GM23248 (cell line): ENCODE data around the gene PREX1. TPM values are rescaled to one million over a fixed set of nuclear protein-coding genes. Genes with fewer than 3 reads are reported as not detected.

ENCODE experiments used
- DNase-seq: peaks from one replicate; pipeline ENCODE4 v3.0.0-alpha.2; 2015
- H2AFZ ChIP-seq: fragments of 200-600 bp; sonication (generic); 2 replicates; pipeline ENCODE4 v1.6.1; 2016; ENCODE audit warnings: antibody characterized with exemption
- H3F3A ChIP-seq: fragments of 200-600 bp; sonication (generic); 2 replicates; pipeline ENCODE4 v1.6.1; 2016; ENCODE audit warnings: mild to moderate bottlenecking, antibody characterized with exemption, mixed run types; ENCODE audit not compliant: insufficient read depth
- H3K27ac ChIP-seq: fragments of 200-600 bp; sonication (generic); 2 replicates; pipeline ENCODE4 v1.5.1; 2016; ENCODE audit warnings: mild to moderate bottlenecking
- H3K27me3 ChIP-seq: fragments of 200-600 bp; sonication (generic); replicated peaks from 2 replicates; pipeline ENCODE4 v1.6.1; 2016; ENCODE audit warnings: mild to moderate bottlenecking; ENCODE audit not compliant: insufficient read depth
- H3K36me3 ChIP-seq: fragments of 200-600 bp; sonication (generic); 2 replicates; pipeline ENCODE4 v1.6.1; 2016; ENCODE audit warnings: low read depth, mild to moderate bottlenecking
- H3K4me1 ChIP-seq: fragments of 200-600 bp; sonication (generic); 2 replicates; pipeline ENCODE4 v1.6.1; 2016; ENCODE audit warnings: mild to moderate bottlenecking; ENCODE audit not compliant: insufficient read depth
- H3K4me2 ChIP-seq: fragments of 200-600 bp; sonication (generic); one replicate; pipeline ENCODE4 v1.6.1; 2016; ENCODE audit warnings: mild to moderate bottlenecking; ENCODE audit not compliant: unreplicated experiment
- H3K4me3 ChIP-seq: fragments of 200-600 bp; sonication (generic); 2 replicates; pipeline ENCODE4 v1.5.1; 2016; ENCODE audit warnings: mild to moderate bottlenecking
- H3K79me2 ChIP-seq: fragments of 200-600 bp; sonication (generic); 2 replicates; pipeline ENCODE4 v1.6.1; 2016; ENCODE audit warnings: mild to moderate bottlenecking; ENCODE audit not compliant: insufficient read depth
- H3K9ac ChIP-seq: fragments of 200-600 bp; sonication (generic); 2 replicates; pipeline ENCODE4 v1.6.1; 2016; ENCODE audit warnings: mild to moderate bottlenecking
- H3K9me2 ChIP-seq: fragments of 200-600 bp; sonication (generic); 2 replicates; pipeline ENCODE4 v1.6.1; 2016; ENCODE audit warnings: mixed run types, mild to moderate bottlenecking, moderate library complexity; ENCODE audit not compliant: insufficient read depth
- H3K9me3 ChIP-seq: fragments of 200-600 bp; sonication (generic); one replicate; pipeline ENCODE4 v1.6.1; 2017; ENCODE audit warnings: low read depth
- H4K20me1 ChIP-seq: fragments of 200-600 bp; sonication (generic); 2 replicates; pipeline ENCODE4 v1.6.0; 2016; ENCODE audit not compliant: insufficient read depth
- EZH2 ChIP-seq: fragments of 200-600 bp; sonication (generic); IDR thresholded peaks from 2 replicates; pipeline ENCODE4 v1.6.1; 2018; ENCODE audit warnings: antibody characterized with exemption, mild to moderate bottlenecking; ENCODE audit not compliant: insufficient read depth, poor library complexity, severe bottlenecking
- EZH2phosphoT487 ChIP-seq: fragments of 200-600 bp; sonication (generic); IDR thresholded peaks from 2 replicates; pipeline ENCODE4 v1.6.1; 2018; ENCODE audit warnings: antibody characterized with exemption, moderate library complexity, mild to moderate bottlenecking, low read depth; ENCODE audit not compliant: insufficient read depth
- WGBS, 2 experiments: methylation state at CpG; one replicate each; pipeline ENCODE4 v1.1.6; 2015 to 2017; ENCODE audit warnings: low lambda C conversion rate in 2 of 2, low coverage in 1 of 2; ENCODE audit errors: missing lambda C conversion rate in 2 of 2; 5-methylcytosine and 5-hydroxymethylcytosine counted together
- in situ Hi-C: fragments of 300-500 bp; cut with MboI; formaldehyde crosslinking; loops from 2 replicates; pipeline ENCODE4 v1.15.0; 2020
- polyA plus RNA-seq: library from polyadenylated mRNA; unstranded; fragments of >200 nt; fragmentation: Nextera tagmentation; extraction: Ambion mirVana; gene quantifications from 2 replicates; pipeline ENCODE4 v1.2.1, GENCODE V29; 2016
- total RNA-seq: library from RNA; depleted of rRNA; stranded (reverse); fragments of >200 nt; shearing (Covaris generic); gene quantifications from 2 replicates; pipeline ENCODE4 v1.2.3, GENCODE V29; 2014

PREX1 gene
- total and polyA plus RNA-seq, 2 experiments from 2014 or later: 0.13 to 0.65 TPM

GRCh38 chr20:48805286-48805685, 22.5 kb downstream of the PREX1 start:
- no peak for DNase-seq
- in situ Hi-C loops: no loop called here
- 46 to 48% methylated on average over 7 to 8 of the region's 8 CpGs for WGBS, 2 experiments
- TF ChIP-seq EZH2: no peak
- TF ChIP-seq EZH2phosphoT487: no peak
- no peaks in the 10 kb centered on the region for H3K9me2 ChIP-seq
- no peak overlapping the region for H3K27ac ChIP-seq
- H3F3A ChIP-seq: no peaks in the 10 kb centered on the region
- no peak overlapping the region for H2AFZ ChIP-seq
- H3K27me3 ChIP-seq: 0 out of 2 replicates have a peak, but pooled peaks cover 2% of the 10 kb centered on the region
- H3K9ac ChIP-seq: no peak overlapping the region
- no peak overlapping the region for H3K4me3 ChIP-seq
- no peaks in the 10 kb centered on the region for H3K79me2 ChIP-seq
- H4K20me1 ChIP-seq: no peaks in the 10 kb centered on the region
- H3K9me3 ChIP-seq: no peaks in the 10 kb centered on the region
- H3K4me2 ChIP-seq: no peak overlapping the region
- no peaks in the 10 kb centered on the region for H3K36me3 ChIP-seq
- H3K4me1 ChIP-seq: no peaks in the 10 kb centered on the region

GRCh38 chr20:48804300-48804980, 23.4 kb downstream of the PREX1 start:
- Histone ChIP-seq H3K4me3 (no peak overlapping the region), H3K79me2 (no peaks in the 10 kb centered on the region), H3K4me1 (no peaks in the 10 kb centered on the region), H3K9ac (no peak overlapping the region), H3K36me3 (no peaks in the 10 kb centered on the region), H3K27ac (no peak overlapping the region), H3K4me2 (no peak overlapping the region), H4K20me1 (no peaks in the 10 kb centered on the region), H3K9me2 (no peaks in the 10 kb centered on the region), H3K27me3 (0 out of 2 replicates have a peak, but pooled peaks cover 2% of the 10 kb centered on the region), H2AFZ (no peak overlapping the region), H3F3A (no peaks in the 10 kb centered on the region), H3K9me3 (no peaks in the 10 kb centered on the region)
- no peak for DNase-seq
- WGBS, 2 experiments: 83 to 86% methylated on average over 16 of the region's 16 CpGs
- in situ Hi-C loops: no loop called here
- TF ChIP-seq EZH2phosphoT487 (no peak), EZH2 (no peak)

GRCh38 chr20:48803176-48804053, 24.4 kb downstream of the PREX1 start:
- Histone ChIP-seq H3F3A (no peaks in the 10 kb centered on the region), H3K36me3 (no peaks in the 10 kb centered on the region), H2AFZ (no peak overlapping the region), H3K9ac (no peak overlapping the region), H3K9me2 (no peaks in the 10 kb centered on the region), H3K79me2 (no peaks in the 10 kb centered on the region), H4K20me1 (no peaks in the 10 kb centered on the region), H3K27me3 (0 out of 2 replicates have a peak, but pooled peaks cover 2% of the 10 kb centered on the region), H3K27ac (no peak overlapping the region), H3K4me3 (no peak overlapping the region), H3K4me1 (no peaks in the 10 kb centered on the region), H3K9me3 (no peaks in the 10 kb centered on the region), H3K4me2 (no peak overlapping the region)
- in situ Hi-C loops: no loop called here
- no peak for DNase-seq
- 86% methylated on average over 10 of the region's 10 CpGs for WGBS, 2 experiments
- TF ChIP-seq EZH2 (no peak), EZH2phosphoT487 (no peak)

- 83 to 85% methylated on average over 7 of the region's 7 CpGs for WGBS, 2 experiments
- H4K20me1 ChIP-seq: no peaks in the 10 kb centered on the region
- H3K4me1 ChIP-seq: no peaks in the 10 kb centered on the region
- TF ChIP-seq EZH2phosphoT487: no peak
- TF ChIP-seq EZH2: no peak
- H3K27ac ChIP-seq: no peak overlapping the region
- no peaks in the 10 kb centered on the region for H3K9me3 ChIP-seq
- H3F3A ChIP-seq: no peaks in the 10 kb centered on the region
- no peak overlapping the region for H2AFZ ChIP-seq
- 0 out of 2 replicates have a peak, but pooled peaks cover 2% of the 10 kb centered on the region for H3K27me3 ChIP-seq
- no peaks in the 10 kb centered on the region for H3K36me3 ChIP-seq
- H3K9me2 ChIP-seq: no peaks in the 10 kb centered on the region
- H3K9ac ChIP-seq: no peak overlapping the region
- no peak for DNase-seq
- H3K4me3 ChIP-seq: no peak overlapping the region
- no peak overlapping the region for H3K4me2 ChIP-seq
- H3K79me2 ChIP-seq: no peaks in the 10 kb centered on the region
- in situ Hi-C loops: no loop called here
These were observed 25.2 kb downstream of the PREX1 start for GRCh38 chr20:48802647-48803046.
